G401.6 (cell line): ENCODE results near the gene CPM.
"Not testable (repeated sequence)": the region's sequence is repeated elsewhere in the genome, so short reads cannot be mapped to it uniquely, and the experiment has no call there.

Experiments used
- FAIRE-seq: peaks from 2 replicates; lab custom pipeline; 2012; peaks lifted over from hg19 to GRCh38; lab: Jason Lieb, UNC

CPM gene

GRCh38 chr12:68805592-68806120, 127.3 kb downstream of the CPM start:
- FAIRE-seq = no peak

DNA sequence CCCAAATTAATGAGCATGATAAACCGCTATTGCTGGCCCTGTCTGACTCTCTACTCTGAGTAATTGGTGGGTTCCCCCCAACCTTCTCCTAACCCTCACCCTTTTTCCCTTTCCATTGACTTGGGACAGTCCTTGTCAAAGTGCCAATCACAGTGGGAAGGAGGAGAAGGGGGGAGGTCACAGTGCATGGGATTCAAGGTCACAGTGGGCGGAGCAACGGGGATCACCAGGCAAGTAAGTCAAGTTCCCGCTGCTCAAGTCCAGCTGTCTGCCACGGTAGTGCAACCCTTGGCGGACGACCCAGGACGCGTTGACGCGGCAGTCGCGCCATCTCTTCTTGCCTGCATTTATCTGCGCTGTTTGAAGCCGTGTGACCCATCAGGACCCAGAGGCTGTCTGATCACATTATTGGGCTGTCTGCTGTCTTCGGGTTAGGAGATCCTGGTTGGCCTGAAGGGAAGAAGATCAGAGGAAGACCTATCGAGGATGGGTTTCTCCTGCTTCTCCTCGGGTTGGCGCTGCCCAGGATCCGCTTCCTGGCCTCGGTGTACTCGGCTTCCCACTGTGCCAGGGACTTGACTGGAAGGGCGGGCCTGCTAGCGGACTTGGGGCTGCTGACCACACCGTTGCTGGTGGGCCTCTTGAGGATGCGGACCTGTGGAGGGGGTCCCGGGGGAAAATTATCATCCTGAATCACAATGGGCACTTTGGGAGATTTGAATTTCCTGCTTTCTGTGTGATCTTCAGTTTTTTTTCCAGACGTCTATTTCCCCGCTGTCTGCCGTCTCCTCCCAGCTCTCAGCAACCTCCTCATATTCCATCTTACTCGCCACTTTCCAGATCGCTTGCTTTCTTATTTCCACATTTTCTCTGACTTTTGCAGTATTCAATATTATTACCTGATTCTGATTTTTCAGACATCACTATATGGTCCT, 128.0 kb downstream of the CPM start:
- FAIRE-seq = no peak

DNA sequence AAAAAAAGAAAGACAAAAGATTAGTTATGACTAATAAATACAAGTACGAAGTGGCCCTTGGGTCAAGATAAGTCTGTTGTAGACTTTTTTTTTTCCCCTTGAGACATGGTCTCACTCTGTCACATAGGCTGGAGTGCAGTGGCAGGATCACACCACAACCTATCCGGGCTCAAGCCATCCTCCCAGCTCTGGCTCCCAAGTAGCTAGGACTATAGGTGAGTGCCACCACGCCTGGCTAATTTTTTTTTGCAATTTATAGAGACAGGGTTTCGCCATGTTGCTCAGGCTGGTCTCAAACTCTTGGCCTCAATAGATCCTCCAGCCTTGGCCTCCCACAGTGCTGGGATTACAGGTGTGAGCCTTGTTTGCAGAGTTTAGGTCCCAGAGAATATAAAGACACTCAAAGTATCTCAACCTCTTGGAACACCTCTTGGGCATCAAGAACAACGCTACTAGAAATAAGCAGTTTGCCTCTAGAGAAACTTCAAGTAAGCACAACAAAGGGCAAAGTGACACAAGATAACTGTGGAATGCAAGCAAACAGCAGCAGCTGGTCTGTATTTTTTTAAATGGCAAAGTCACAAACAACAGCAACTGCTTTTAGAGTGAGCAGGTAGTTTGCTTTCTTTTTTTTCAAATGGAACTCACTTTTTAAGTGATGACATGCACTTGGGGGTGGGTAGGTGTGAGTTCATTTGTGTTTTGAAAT, 128.9 kb downstream of the CPM start:
- no peak for FAIRE-seq

DNA sequence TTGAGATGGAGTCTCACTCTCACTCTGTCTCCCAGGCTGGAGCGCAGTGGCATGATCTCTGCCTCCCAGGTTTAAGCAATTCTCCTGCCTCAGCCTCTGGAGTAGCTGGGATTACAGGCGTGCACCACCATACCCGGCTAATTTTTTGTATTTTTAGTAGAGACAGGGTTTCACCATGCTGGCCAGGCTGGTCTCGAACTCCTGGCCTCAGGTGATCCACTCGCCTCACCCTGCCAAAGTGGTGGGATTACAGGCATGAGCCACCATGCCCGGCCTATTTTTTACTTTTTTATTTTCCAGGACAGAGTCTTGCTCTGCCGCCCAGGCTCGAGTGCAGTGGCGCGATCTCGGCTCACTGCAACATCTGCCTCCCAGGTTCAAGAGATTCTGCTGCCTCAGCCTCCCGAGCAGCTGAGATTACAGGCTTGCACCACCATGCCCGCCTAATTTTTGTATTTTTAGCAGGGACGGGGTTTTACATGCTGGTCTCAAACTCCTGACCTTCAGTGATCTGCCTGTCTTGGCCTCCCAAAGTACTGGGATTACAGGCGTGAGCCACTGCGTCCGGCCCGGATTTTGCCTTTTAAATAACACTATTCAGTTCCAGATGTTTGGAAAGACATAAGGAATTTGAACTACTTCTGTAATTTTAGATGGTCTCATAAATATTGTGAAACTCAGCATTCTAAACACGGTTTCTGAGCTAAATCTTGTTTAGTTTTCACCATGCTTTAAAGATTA, 129.9 kb downstream of the CPM start:
- not testable (repeated sequence) for FAIRE-seq

- FAIRE-seq = not testable (repeated sequence)
Observed at GRCh38 chr12:68802372-68802745, 130.6 kb downstream of the CPM start.
